COR-L47 (cell line): ENCODE results near the gene PTGR3.
A peak's percentile ranks its signal among the peaks of the same experiment; 100 is the strongest.

Source experiments
- DNase-seq: peaks from one replicate; lab custom pipeline; 2025; lab: John Stamatoyannopoulos, UW

PTGR3 gene

GRCh38 chr18:75169411-75169810 lies 39.5 kb downstream of the PTGR3 start:
- no peak for DNase-seq

GRCh38 chr18:75168619-75169018 lies 40.3 kb downstream of the PTGR3 start:
- no peak for DNase-seq

- DNase-seq, result peak; percentile 75
These were observed 41.0 kb downstream of the PTGR3 start for GRCh38 chr18:75167759-75168618.

- DNase-seq, result no peak
These were observed 41.8 kb downstream of the PTGR3 start for GRCh38 chr18:75167137-75167536.

GRCh38 chr18:75165926-75166325 lies 43.0 kb downstream of the PTGR3 start:
- DNase-seq, result no peak

- DNase-seq, result no peak
These were observed 44.5 kb downstream of the PTGR3 start for GRCh38 chr18:75164479-75164878.

- no peak for DNase-seq
These were observed 45.2 kb downstream of the PTGR3 start for GRCh38 chr18:75163736-75164135.

GRCh38 chr18:75162978-75163377 lies 46.0 kb downstream of the PTGR3 start:
- no peak for DNase-seq

- no peak for DNase-seq
These were observed 46.5 kb downstream of the PTGR3 start for GRCh38 chr18:75162467-75162866.

- DNase-seq, result peak; percentile 89
These were observed 47.5 kb downstream of the PTGR3 start for GRCh38 chr18:75161256-75162028.

GRCh38 chr18:75160364-75160763 lies 48.6 kb downstream of the PTGR3 start:
- no peak for DNase-seq

- DNase-seq, result no peak
These were observed 49.1 kb downstream of the PTGR3 start for GRCh38 chr18:75159646-75160356.

- no peak for DNase-seq
These were observed 49.8 kb downstream of the PTGR3 start for GRCh38 chr18:75159238-75159518.
